ENCODE results near the gene MTERF4. TPM values are rescaled to one million over a fixed set of nuclear protein-coding genes. Genes with fewer than 3 reads are reported as not detected.
"Not testable (repeated sequence)": the region's sequence is repeated elsewhere in the genome, so short reads cannot be mapped to it uniquely, and the experiment has no call there.

MTERF4 gene
- total and polyA plus RNA-seq, 2 donors = 35.7 to 41.3 TPM

- 96% methylated on average over 17 of the region's 17 CpGs for WGBS
- H3K4me3 ChIP-seq (ENCODE audit: low read depth, low read length) = no peak overlapping the region
- H3K4me1 ChIP-seq (ENCODE audit: insufficient read depth) = no peaks in the 10 kb centered on the region
- H3K36me3 ChIP-seq (ENCODE audit: insufficient read depth) = no peaks in the 10 kb centered on the region
- no peak overlapping the region for H3K27ac ChIP-seq (ENCODE audit: low read depth)
- DNase-seq (ENCODE audit: extremely low spot score) = no peak
These were observed 10.0 kb upstream of the MTERF4 start for GRCh38 chr2:241112046-241112445.

- H3K4me3 ChIP-seq (ENCODE audit: low read depth, low read length) = no peak overlapping the region
- H3K27ac ChIP-seq (ENCODE audit: low read depth) = no peak overlapping the region
- no peaks in the 10 kb centered on the region for H3K36me3 ChIP-seq (ENCODE audit: insufficient read depth)
- DNase-seq (ENCODE audit: extremely low spot score) = no peak
- WGBS = 90% methylated on average over 9 of the region's 9 CpGs
- H3K4me1 ChIP-seq (ENCODE audit: insufficient read depth) = no peaks in the 10 kb centered on the region
These were observed 9.3 kb upstream of the MTERF4 start for GRCh38 chr2:241111440-241111805.

GRCh38 chr2:241110607-241111439 is 8.7 kb upstream of the MTERF4 start:
- H3K4me3 ChIP-seq (ENCODE audit: low read depth, low read length) = no peak overlapping the region
- H3K27ac ChIP-seq (ENCODE audit: low read depth) = no peak overlapping the region
- 91% methylated on average over 19 of the region's 19 CpGs for WGBS
- H3K36me3 ChIP-seq (ENCODE audit: insufficient read depth) = no peaks in the 10 kb centered on the region
- DNase-seq (ENCODE audit: extremely low spot score) = no peak
- no peaks in the 10 kb centered on the region for H3K4me1 ChIP-seq (ENCODE audit: insufficient read depth)

DNA sequence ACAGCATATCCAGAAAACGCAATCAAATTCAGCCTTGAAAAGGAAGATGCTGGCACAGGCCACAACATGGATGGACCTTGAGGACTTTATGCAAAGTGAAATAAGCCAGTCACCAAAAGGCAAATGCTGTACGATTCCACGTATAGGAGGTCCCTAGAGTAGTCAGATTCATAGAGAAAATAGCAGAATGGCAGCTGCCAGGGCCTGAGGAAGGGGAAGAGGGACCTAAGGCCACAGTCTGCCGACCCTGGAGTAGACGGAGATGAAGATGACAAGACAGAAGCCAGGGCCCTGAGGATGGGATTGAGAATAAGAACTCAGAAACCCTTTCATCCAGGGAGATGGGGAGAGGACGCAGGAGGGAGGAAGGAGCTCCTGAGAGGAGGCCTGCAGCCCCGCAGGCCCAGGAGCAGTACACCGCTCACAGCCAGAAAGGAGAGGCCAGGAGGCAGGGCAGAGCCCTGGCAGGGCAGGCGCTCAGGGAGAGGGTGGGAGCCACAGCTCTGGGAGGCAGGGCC is 8.1 kb upstream of the MTERF4 start:
- 91% methylated on average over 9 of the region's 9 CpGs for WGBS

GRCh38 chr2:241109210-241110088 is 7.4 kb upstream of the MTERF4 start:
- Histone ChIP-seq H3K27ac (ENCODE audit: low read depth) (no peak overlapping the region), H3K4me3 (ENCODE audit: low read depth, low read length) (no peak overlapping the region), H3K36me3 (ENCODE audit: insufficient read depth) (no peaks in the 10 kb centered on the region), H3K4me1 (ENCODE audit: insufficient read depth) (no peaks in the 10 kb centered on the region)
- DNase-seq (ENCODE audit: extremely low spot score) = no peak
- 76% methylated on average over 14 of the region's 14 CpGs for WGBS

More for the DNA sequence above, 8.1 kb upstream of the MTERF4 start:
- Histone ChIP-seq H3K36me3 (ENCODE audit: insufficient read depth) (no peaks in the 10 kb centered on the region), H3K4me3 (ENCODE audit: low read depth, low read length) (no peak overlapping the region), H3K4me1 (ENCODE audit: insufficient read depth) (no peaks in the 10 kb centered on the region), H3K27ac (ENCODE audit: low read depth) (no peak overlapping the region)
- no peak for DNase-seq (ENCODE audit: extremely low spot score)

DNA sequence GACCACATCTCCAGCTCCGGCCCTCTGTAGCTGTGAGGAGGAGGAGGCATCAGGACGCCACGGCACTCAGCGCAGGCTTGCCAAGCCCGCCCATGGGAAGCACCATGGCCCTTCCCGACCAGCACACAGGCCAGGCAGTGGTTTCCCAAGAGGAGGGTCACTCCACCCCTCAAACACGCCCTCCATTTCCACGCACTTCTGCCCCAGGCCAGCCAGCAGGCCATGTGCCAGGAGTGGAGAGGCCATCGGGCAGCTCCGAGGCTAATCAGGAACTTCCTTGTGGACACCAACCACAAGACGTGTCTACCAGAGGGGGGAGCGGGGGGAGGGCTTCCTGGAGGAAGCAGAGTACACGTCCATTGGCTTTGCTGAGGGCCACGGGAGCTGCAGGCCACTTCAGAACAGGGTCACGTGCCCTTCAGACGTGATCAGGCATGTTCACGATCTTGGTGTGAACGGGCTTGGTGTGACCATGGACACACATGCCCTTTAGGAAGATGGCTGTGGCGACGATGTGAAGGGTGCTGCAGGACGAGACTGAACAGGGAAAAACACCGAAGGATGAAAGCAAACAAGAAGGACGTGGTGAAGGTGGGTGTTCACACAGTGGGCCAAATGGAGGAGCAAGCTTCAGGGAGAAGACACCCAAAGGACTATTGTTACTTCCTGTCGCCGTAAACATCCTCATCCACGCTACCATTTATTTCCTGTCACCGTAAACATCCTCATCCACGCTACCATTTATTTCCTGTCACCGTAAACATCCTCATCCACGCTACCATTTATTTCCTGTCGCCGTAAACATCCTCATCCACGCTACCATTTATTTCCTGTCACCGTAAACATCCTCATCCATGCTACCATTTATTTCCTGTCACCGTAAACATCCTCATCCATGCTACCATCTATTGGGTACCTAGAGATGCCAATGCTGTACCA is 6.5 kb upstream of the MTERF4 start:
- no peaks in the 10 kb centered on the region for H3K4me1 ChIP-seq (ENCODE audit: insufficient read depth)
- H3K36me3 ChIP-seq (ENCODE audit: insufficient read depth) = no peaks in the 10 kb centered on the region
- H3K4me3 ChIP-seq (ENCODE audit: low read depth, low read length) = no peak overlapping the region
- H3K27ac ChIP-seq (ENCODE audit: low read depth) = no peak overlapping the region
- no peak for DNase-seq (ENCODE audit: extremely low spot score)
- WGBS = 83% methylated on average over 35 of the region's 35 CpGs

- Histone ChIP-seq H3K27ac (ENCODE audit: low read depth) (no peak overlapping the region), H3K36me3 (ENCODE audit: insufficient read depth) (no peaks in the 10 kb centered on the region), H3K4me1 (ENCODE audit: insufficient read depth) (no peaks in the 10 kb centered on the region), H3K4me3 (ENCODE audit: low read depth, low read length) (no peak overlapping the region)
- no peak for DNase-seq (ENCODE audit: extremely low spot score)
- 94% methylated on average over 9 of the region's 9 CpGs for WGBS
These were observed 5.1 kb upstream of the MTERF4 start for GRCh38 chr2:241107031-241107783.

DNA sequence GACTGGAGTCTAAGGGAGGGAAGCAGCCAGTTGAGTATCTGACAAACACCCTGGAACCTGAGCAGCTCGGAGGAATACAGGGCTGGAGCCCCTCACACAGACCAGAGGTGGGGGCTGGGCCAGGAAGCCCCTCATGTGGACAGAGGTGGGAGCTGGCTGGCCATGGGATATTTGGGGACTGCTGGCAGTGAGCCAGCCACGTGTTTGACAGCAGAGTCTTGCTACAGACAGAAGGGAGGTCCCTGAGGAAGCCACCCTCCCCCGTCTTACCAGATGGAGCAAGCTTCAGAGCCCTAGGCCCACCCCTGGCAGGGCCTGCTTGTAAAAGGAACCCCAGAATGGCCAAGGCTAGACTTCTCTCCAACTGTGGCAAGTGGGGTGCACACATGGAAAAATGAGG is 3.6 kb upstream of the MTERF4 start:
- 55% methylated on average over 3 of the region's 3 CpGs for WGBS
- no peak overlapping the region for H3K27ac ChIP-seq (ENCODE audit: low read depth)

GRCh38 chr2:241104611-241105010 is 2.5 kb upstream of the MTERF4 start:
- H3K27ac ChIP-seq (ENCODE audit: low read depth); H3K4me1 ChIP-seq (ENCODE audit: insufficient read depth); H3K4me3 ChIP-seq (ENCODE audit: low read depth, low read length); DNase-seq (ENCODE audit: extremely low spot score); H3K36me3 ChIP-seq (ENCODE audit: insufficient read depth): not testable (repeated sequence)
- WGBS = 97% methylated on average over 10 of the region's 10 CpGs

More for the DNA sequence above, 3.6 kb upstream of the MTERF4 start:
- Histone ChIP-seq H3K4me1 (ENCODE audit: insufficient read depth) (no peaks in the 10 kb centered on the region), H3K36me3 (ENCODE audit: insufficient read depth) (no peaks in the 10 kb centered on the region), H3K4me3 (ENCODE audit: low read depth, low read length) (no peak overlapping the region)
- no peak for DNase-seq (ENCODE audit: extremely low spot score)

- no peaks in the 10 kb centered on the region for H3K4me1 ChIP-seq (ENCODE audit: insufficient read depth)
- no peak overlapping the region for H3K4me3 ChIP-seq (ENCODE audit: low read depth, low read length)
- no peak overlapping the region for H3K27ac ChIP-seq (ENCODE audit: low read depth)
- WGBS = 42% methylated on average over 5 of the region's 5 CpGs
- DNase-seq (ENCODE audit: extremely low spot score) = no peak
- H3K36me3 ChIP-seq (ENCODE audit: insufficient read depth) = no peaks in the 10 kb centered on the region
These were observed 1.1 kb upstream of the MTERF4 start for GRCh38 chr2:241103176-241103595.

DNA sequence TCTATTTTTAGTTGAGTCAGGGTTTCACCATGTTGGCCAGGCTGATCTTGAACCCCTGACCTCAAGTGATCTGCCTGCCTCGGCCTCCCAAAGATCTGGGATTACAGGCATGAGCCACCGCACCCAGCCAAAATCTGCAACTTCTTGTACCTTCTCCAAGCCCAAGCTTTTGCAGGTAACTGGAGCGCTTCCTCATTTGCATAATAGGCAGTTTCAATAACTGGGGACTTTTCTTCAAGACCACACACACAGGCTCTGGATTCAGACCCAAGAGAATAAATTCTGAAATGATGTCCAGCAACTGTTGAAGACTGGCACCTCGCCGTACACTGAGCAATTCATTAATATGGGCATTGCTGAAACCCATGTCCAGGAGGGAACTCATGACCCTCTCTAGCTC is 2.8 kb downstream of the MTERF4 start:
- H3K4me1 ChIP-seq (ENCODE audit: insufficient read depth) = no peaks in the 10 kb centered on the region
- no peak overlapping the region for H3K4me3 ChIP-seq (ENCODE audit: low read depth, low read length)
- H3K27ac ChIP-seq (ENCODE audit: low read depth) = no peak overlapping the region
- H3K36me3 ChIP-seq (ENCODE audit: insufficient read depth) = peaks cover 4% of the 10 kb centered on the region
- no peak for DNase-seq (ENCODE audit: extremely low spot score)
- WGBS = 90% methylated on average over 5 of the region's 5 CpGs

- Histone ChIP-seq H3K4me3 (ENCODE audit: low read depth, low read length) (no peak overlapping the region), H3K4me1 (ENCODE audit: insufficient read depth) (no peaks in the 10 kb centered on the region), H3K27ac (ENCODE audit: low read depth) (no peak overlapping the region), H3K36me3 (ENCODE audit: insufficient read depth) (peaks cover 4% of the 10 kb centered on the region)
- 90% methylated on average over 8 of the region's 8 CpGs for WGBS
- no peak for DNase-seq (ENCODE audit: extremely low spot score)
These were observed 5.1 kb downstream of the MTERF4 start for GRCh38 chr2:241096979-241097378.
